Measurements from ENCODE around the gene CORO7.

Gene CORO7

DNA sequence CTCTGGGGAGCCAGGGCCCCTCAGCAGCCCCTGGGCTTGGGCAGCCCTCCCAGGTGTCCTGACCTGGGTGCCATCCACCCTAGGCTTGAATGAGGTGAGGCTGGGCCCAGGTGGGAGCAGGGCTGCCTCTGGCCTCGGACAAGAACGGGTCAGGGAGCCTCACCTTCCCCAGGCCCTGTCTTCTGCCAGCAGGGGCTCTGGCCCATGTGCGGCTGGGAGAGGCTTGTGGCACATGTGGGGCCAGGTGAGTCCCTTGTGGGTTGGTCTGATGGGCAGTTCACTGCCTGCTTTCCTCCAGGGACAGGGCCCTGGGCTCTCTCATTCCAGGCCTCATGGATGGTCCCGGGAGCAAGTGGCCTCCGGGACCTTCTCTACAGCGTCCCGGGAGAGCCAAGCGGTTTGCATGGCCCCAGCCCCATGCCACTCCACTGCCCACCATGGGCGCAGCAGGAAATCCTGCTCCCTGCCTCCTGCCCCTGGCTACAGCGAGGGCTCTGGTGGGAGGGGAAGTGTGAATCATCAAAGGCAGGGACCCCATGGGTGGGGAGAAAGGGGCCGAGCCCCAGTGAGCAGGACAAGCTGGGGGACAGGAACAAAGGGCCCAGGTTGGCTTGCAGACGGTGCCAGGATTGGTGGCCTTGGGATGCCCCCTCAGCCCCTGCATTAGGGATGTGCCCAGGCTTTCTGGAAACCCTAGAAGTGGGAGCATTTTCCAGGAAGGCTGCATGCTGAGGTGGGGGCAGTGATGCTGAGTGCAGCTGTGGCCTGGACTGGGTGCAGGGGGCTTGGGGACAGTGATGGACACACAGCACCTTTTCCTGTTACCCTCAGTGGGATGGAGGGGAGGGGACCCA lies 32.6 kb downstream of the CORO7 start:
- POLR2A ChIA-PET = no interaction called here
- no peak for DNase-seq (ENCODE audit: extremely low spot score)
- TF ChIP-seq FOXM1 (IDR thresholded peaks at IDR 0.05; ENCODE audit: borderline replicate concordance) (no peak), L3MBTL2 (conservative IDR thresholded peaks at IDR 0.05) (no peak), CTBP1 (IDR thresholded peaks at IDR 0.05; ENCODE audit: borderline replicate concordance) (no peak), HDGF (IDR thresholded peaks at IDR 0.05; ENCODE audit: borderline replicate concordance) (no peak), BHLHE40 (IDR thresholded peaks at IDR 0.05; ENCODE audit: borderline replicate concordance) (no peak), NFRKB (IDR thresholded peaks at IDR 0.05) (no peak), ZNF384 (IDR thresholded peaks at IDR 0.05) (no peak), FOXK2 (IDR thresholded peaks at IDR 0.05) (no peak), ELF4 (IDR thresholded peaks at IDR 0.05) (no peak), SUZ12 (IDR thresholded peaks at IDR 0.05) (no peak), LEF1 (IDR thresholded peaks at IDR 0.05; ENCODE audit: borderline replicate concordance) (no peak)
- TF ChIP-seq, protein P1, sequence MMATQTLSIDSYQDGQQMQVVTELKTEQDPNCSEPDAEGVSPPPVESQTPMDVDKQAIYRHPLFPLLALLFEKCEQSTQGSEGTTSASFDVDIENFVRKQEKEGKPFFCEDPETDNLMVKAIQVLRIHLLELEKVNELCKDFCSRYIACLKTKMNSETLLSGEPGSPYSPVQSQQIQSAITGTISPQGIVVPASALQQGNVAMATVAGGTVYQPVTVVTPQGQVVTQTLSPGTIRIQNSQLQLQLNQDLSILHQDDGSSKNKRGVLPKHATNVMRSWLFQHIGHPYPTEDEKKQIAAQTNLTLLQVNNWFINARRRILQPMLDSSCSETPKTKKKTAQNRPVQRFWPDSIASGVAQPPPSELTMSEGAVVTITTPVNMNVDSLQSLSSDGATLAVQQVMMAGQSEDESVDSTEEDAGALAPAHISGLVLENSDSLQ (IDR thresholded peaks at IDR 0.05) = no peak
- CTCF ChIA-PET = no interaction called here

DNA sequence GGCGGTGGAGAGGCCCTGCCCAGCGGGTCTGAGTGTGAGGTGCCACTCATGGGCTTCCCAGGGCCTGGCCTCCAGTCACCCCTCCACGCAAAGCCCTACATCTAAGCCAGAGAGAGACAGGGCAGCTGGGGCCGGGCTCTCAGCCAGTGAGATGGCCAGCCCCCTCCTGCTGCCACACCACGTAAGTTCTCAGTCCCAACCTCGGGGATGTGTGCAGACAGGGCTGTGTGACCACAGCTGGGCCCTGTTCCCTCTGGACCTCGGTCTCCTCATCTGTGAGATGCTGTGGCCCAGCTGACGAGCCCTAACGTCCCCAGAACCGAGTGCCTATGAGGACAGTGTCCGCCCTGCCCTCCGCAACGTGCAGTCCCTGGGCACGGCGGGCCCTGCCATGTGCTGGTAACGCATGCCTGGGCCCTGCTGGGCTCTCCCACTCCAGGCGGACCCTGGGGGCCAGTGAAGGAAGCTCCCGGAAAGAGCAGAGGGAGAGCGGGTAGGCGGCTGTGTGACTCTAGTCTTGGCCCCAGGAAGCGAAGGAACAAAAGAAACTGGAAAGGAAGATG lies 33.5 kb downstream of the CORO7 start:
- POLR2A ChIA-PET = no interaction called here
- CTCF ChIA-PET = no interaction called here
- TF ChIP-seq, protein P1 (IDR thresholded peaks at IDR 0.05) = no peak
- TF ChIP-seq TARDBP (IDR thresholded peaks at IDR 0.05) (no peak), ELF4 (IDR thresholded peaks at IDR 0.05) (no peak), SUZ12 (IDR thresholded peaks at IDR 0.05) (no peak), BHLHE40 (IDR thresholded peaks at IDR 0.05; ENCODE audit: borderline replicate concordance) (no peak), HDGF (IDR thresholded peaks at IDR 0.05; ENCODE audit: borderline replicate concordance) (no peak), NFRKB (IDR thresholded peaks at IDR 0.05) (no peak), ARNT (IDR thresholded peaks at IDR 0.05) (no peak), FOXM1 (IDR thresholded peaks at IDR 0.05; ENCODE audit: borderline replicate concordance) (no peak), SP1 (IDR thresholded peaks at IDR 0.05) (no peak), FOXK2 (IDR thresholded peaks at IDR 0.05) (no peak), CTBP1 (IDR thresholded peaks at IDR 0.05; ENCODE audit: borderline replicate concordance) (no peak), FOXA1 (IDR thresholded peaks at IDR 0.05) (no peak), L3MBTL2 (conservative IDR thresholded peaks at IDR 0.05) (no peak), LEF1 (IDR thresholded peaks at IDR 0.05; ENCODE audit: borderline replicate concordance) (no peak), ZNF384 (IDR thresholded peaks at IDR 0.05) (no peak)
- no peak for DNase-seq (ENCODE audit: extremely low spot score)

DNA sequence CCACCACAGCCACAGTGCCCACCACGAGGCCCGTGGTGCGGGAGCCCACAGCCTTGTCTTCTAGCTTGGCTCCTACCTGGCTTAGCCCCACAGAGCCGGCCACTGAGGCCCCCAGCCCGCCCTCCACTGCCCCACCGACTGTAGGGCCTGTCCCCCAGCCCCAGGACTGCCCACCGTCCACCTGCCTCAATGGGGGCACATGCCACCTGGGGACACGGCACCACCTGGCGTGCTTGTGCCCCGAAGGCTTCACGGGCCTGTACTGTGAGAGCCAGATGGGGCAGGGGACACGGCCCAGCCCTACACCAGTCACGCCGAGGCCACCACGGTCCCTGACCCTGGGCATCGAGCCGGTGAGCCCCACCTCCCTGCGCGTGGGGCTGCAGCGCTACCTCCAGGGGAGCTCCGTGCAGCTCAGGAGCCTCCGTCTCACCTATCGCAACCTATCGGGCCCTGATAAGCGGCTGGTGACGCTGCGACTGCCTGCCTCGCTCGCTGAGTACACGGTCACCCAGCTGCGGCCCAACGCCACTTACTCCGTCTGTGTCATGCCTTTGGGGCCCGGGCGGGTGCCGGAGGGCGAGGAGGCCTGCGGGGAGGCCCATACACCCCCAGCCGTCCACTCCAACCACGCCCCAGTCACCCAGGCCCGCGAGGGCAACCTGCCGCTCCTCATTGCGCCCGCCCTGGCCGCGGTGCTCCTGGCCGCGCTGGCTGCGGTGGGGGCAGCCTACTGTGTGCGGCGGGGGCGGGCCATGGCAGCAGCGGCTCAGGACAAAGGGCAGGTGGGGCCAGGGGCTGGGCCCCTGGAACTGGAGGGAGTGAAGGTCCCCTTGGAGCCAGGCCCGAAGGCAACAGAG lies 34.2 kb downstream of the CORO7 start:
- POLR2A ChIA-PET = no interaction called here
- TF ChIP-seq ELF4 (IDR thresholded peaks at IDR 0.05) (no peak), NFRKB (IDR thresholded peaks at IDR 0.05) (no peak), TARDBP (IDR thresholded peaks at IDR 0.05) (no peak), BHLHE40 (IDR thresholded peaks at IDR 0.05; ENCODE audit: borderline replicate concordance) (no peak), SUZ12 (IDR thresholded peaks at IDR 0.05) (no peak), HDGF (IDR thresholded peaks at IDR 0.05; ENCODE audit: borderline replicate concordance) (no peak), SP1 (IDR thresholded peaks at IDR 0.05) (no peak), FOXK2 (IDR thresholded peaks at IDR 0.05) (no peak), ARNT (IDR thresholded peaks at IDR 0.05) (no peak), FOXM1 (IDR thresholded peaks at IDR 0.05; ENCODE audit: borderline replicate concordance) (no peak), ZNF384 (IDR thresholded peaks at IDR 0.05) (no peak), LEF1 (IDR thresholded peaks at IDR 0.05; ENCODE audit: borderline replicate concordance) (no peak), FOXA1 (IDR thresholded peaks at IDR 0.05) (no peak), L3MBTL2 (conservative IDR thresholded peaks at IDR 0.05) (no peak), CTBP1 (IDR thresholded peaks at IDR 0.05; ENCODE audit: borderline replicate concordance) (no peak)
- TF ChIP-seq, protein P1 (IDR thresholded peaks at IDR 0.05) = no peak
- no peak for DNase-seq (ENCODE audit: extremely low spot score)
- CTCF ChIA-PET = interaction anchor here (1.0 kb wide), 1 partner anchor 20 kb away, joined by 5 read pairs; no protein-coding TSS in a partner anchor

DNA sequence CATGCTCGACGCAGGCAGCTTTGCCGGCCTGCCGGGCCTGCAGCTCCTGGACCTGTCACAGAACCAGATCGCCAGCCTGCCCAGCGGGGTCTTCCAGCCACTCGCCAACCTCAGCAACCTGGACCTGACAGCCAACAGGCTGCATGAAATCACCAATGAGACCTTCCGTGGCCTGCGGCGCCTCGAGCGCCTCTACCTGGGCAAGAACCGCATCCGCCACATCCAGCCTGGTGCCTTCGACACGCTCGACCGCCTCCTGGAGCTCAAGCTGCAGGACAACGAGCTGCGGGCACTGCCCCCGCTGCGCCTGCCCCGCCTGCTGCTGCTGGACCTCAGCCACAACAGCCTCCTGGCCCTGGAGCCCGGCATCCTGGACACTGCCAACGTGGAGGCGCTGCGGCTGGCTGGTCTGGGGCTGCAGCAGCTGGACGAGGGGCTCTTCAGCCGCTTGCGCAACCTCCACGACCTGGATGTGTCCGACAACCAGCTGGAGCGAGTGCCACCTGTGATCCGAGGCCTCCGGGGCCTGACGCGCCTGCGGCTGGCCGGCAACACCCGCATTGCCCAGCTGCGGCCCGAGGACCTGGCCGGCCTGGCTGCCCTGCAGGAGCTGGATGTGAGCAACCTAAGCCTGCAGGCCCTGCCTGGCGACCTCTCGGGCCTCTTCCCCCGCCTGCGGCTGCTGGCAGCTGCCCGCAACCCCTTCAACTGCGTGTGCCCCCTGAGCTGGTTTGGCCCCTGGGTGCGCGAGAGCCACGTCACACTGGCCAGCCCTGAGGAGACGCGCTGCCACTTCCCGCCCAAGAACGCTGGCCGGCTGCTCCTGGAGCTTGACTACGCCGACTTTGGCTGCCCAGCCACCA lies 35.1 kb downstream of the CORO7 start:
- DNase-seq (ENCODE audit: extremely low spot score) = no peak
- POLR2A ChIA-PET = no interaction called here
- CTCF ChIA-PET = interaction anchor here (1.0 kb wide), 1 partner anchor 21 kb away, joined by 5 read pairs; no protein-coding TSS in a partner anchor
- TF ChIP-seq ELF4 (IDR thresholded peaks at IDR 0.05) = no peak
- no peak for TF ChIP-seq FOXM1 (IDR thresholded peaks at IDR 0.05; ENCODE audit: borderline replicate concordance)
- TF ChIP-seq ARNT (IDR thresholded peaks at IDR 0.05) = no peak
- TF ChIP-seq FOXA1 (IDR thresholded peaks at IDR 0.05) = no peak
- no peak for TF ChIP-seq CTBP1 (IDR thresholded peaks at IDR 0.05; ENCODE audit: borderline replicate concordance)
- TF ChIP-seq NFRKB (IDR thresholded peaks at IDR 0.05) = no peak
- TF ChIP-seq TARDBP (IDR thresholded peaks at IDR 0.05) = no peak
- TF ChIP-seq HDGF (IDR thresholded peaks at IDR 0.05; ENCODE audit: borderline replicate concordance) = no peak
